Omental fat pad (tissue), 4 donors: ENCODE data around the gene SLC2A1. TPM values are rescaled to one million over a fixed set of nuclear protein-coding genes. Genes with fewer than 3 reads are reported as not detected.

ENCODE experiments used
- ATAC-seq: fragments of 150-250 bp; one replicate; pipeline ENCODE4 v1.9.1; 2016; ENCODE audit warnings: mild to moderate bottlenecking, moderate library complexity; ENCODE audit not compliant: low FRiP score
- DNase-seq: peaks from one replicate; pipeline ENCODE4 v3.0.0-alpha.2; 2019; ENCODE audit warnings: low spot score
- total RNA-seq, 4 donors: library from RNA; depleted of rRNA; stranded (reverse); fragments of >200 nt; gene quantifications; one replicate each; pipeline ENCODE4 v1.1.0, GENCODE V29; 2016
- TF ChIP-seq, protein P1 (sequence below), 3 donors: fragments of 450-650 bp; IDR thresholded peaks; one replicate each; pipeline ENCODE4 v1.5.1; 2016 to 2017; ENCODE audit warnings: antibody characterized with exemption in 3 of 3, mild to moderate bottlenecking in 3 of 3, moderate library complexity in 2 of 3

The SLC2A1 gene
- total RNA-seq, 4 donors from 2014 or later = 13.4 to 71.5 (median 48.0) TPM

DNA sequence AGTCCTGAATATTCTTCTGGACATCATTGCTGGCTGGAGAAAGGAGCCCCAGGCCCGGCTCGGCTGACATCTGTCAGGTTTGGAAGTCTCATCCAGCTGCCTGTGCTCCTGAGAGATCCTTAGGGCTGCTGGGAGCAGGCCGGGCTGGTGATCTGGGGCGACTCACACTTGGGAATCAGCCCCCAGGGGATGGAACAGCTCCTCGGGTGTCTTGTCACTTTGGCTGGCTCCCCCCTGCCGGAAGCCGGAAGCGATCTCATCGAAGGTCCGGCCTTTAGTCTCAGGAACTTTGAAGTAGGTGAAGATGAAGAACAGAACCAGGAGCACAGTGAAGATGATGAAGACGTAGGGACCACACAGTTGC is 31.8 kb downstream of the SLC2A1 start:
- ATAC-seq (no peak), DNase-seq (no peak)
- TF ChIP-seq, protein P1, sequence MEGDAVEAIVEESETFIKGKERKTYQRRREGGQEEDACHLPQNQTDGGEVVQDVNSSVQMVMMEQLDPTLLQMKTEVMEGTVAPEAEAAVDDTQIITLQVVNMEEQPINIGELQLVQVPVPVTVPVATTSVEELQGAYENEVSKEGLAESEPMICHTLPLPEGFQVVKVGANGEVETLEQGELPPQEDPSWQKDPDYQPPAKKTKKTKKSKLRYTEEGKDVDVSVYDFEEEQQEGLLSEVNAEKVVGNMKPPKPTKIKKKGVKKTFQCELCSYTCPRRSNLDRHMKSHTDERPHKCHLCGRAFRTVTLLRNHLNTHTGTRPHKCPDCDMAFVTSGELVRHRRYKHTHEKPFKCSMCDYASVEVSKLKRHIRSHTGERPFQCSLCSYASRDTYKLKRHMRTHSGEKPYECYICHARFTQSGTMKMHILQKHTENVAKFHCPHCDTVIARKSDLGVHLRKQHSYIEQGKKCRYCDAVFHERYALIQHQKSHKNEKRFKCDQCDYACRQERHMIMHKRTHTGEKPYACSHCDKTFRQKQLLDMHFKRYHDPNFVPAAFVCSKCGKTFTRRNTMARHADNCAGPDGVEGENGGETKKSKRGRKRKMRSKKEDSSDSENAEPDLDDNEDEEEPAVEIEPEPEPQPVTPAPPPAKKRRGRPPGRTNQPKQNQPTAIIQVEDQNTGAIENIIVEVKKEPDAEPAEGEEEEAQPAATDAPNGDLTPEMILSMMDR (IDR thresholded peaks at IDR 0.05) = no peak

DNA sequence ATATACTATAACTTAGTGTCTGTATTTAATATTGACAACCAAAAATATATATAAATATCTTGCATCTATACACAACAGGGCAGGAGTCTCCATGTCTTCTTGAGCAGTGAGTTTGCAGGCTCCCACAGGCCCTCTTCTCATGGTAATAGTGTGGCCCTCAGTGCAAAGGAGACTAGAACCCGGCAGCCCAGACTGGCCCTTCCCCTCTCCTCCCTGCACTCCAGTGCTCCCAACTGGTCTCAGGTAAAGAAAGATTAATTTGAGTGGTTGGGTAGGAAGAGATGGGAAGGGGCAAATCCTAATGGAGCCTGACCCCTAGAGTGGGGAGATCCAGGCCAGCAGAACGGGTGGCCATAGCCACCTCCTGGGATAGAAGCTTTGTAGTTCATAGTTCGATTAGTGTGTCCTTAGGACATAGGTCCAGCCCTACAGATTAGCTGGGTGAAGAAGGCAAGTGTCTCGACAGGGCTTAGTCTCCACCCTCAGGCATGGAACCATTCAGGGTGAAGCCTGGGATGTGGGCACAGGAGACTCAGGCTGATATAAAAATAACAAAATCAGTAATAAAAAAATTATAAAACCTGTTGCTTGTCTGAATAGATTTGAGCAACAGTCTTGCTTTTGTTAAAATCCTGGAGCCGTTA is 32.3 kb downstream of the SLC2A1 start:
- DNase-seq (no peak), ATAC-seq (no peak)
- TF ChIP-seq, protein P1 (IDR thresholded peaks at IDR 0.05) = no peak

DNA sequence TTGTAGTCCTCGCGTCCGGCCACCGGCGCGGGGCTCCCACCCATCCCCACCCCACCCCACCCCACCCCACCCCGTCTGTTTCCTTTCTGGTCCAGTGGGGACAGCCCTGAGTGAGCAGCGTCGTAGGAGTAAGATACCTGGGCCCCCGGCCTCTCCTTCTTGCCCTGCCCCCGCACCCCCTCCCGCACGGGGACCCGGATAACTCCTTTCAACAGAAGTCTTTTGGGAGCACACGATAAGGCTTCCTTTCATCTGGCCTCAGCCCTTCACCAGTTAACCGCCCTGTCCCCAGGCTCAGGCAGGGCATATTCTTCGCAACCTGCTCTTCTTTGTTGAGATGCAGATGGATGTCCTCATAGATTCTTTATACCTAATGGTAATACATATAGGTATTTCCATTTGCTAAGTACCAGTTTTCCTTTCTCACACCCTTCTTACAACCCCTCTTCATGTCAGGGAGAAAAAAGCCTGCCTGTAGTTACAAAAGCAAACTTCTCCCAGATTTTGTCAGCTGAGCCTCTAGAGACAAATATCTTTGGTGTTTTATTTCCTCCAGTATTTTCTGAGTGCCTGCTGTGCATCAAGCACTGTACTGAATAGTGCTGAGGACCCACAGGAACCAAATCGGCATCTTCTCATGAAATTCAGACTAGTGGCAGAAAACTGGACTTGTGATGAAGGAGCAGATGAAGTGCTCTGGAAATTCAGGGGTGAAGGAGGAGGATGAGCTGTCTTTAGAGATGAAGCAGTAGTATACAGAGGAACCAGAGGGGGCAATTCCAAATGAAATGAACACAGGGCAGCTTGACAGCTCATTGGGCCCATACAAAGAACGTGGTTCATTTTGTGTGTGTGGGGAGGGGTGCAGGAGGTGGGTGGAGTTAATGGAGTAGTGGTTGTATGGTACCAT is 33.6 kb downstream of the SLC2A1 start:
- TF ChIP-seq, protein P1 (IDR thresholded peaks at IDR 0.05) = no peak
- DNase-seq (no peak), ATAC-seq (no peak)

DNA sequence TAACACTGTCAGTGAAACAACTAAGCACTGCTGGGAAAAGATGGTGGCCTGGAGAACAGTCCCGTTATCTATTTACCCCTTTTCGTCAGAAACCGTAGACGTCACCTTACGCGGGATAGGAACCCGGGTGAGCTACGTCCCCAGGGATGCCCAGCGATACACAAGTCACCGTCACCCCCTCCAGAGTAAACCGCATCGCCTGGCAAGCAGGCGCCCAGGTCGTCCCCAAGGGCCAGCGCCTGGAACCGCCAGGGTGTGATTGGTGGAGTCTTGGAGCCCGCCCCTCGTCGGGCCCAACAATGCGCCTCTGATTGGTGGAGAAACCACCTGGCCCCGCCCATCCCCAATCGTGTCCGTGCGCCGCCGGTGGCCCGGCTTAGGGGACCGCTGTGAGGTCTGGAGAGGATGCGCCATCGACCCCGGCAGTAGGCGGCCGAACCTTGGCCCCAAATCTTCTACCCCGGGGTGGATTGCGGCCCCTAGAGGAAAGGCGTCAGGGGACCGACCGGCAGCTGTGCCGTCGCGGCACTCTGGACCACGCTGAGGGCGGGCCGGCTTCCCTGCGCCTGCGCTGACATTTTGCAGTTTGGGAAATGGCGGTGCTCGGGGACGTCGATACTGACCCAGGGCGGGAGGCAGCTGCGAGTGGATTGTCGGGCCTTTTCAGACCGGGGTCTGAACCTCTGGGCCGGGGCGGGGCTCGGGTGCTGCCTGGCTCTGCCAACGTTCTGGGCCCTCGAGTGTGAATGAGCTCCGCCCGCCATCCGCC is 34.4 kb downstream of the SLC2A1 start:
- peak; percentile 95 for ATAC-seq
- peak; percentile 83 for DNase-seq
- TF ChIP-seq, protein P1 (IDR thresholded peaks at IDR 0.05) = no peak

DNA sequence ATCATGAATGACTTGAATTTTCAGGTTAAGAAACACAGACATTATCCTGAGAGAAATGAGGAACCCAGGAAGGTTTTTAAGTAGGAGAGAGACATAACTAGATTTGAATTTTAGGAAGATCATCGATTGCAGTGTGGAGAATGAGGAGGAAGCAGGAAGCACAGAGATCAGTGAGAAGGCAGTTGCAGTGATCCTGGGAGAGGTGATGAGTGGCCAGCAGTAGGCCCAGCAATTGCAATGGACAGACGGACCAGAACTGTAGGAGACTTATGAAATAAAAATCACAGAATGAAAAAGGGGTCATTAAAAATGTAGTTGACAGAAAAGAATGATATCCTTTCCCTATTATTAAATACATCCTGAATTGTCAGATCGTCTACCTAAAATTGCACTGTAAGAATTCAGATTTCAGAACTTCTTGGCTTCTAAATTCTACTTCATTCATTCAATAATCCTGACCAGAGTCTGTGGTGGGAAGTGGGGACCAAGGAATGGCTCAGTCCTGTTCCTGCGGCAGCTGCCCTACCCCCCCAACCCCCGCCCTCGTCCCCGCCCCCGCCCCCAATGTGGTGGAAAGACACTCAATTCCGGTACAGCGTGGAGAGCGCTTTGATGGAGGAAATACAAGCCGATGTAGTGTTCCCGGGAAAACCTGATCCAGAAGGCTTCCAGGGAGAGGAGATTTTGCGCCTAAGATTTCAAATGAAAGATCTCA is 35.1 kb downstream of the SLC2A1 start:
- ATAC-seq (no peak), DNase-seq (no peak)
- TF ChIP-seq, protein P1 (IDR thresholded peaks at IDR 0.05) = no peak

DNA sequence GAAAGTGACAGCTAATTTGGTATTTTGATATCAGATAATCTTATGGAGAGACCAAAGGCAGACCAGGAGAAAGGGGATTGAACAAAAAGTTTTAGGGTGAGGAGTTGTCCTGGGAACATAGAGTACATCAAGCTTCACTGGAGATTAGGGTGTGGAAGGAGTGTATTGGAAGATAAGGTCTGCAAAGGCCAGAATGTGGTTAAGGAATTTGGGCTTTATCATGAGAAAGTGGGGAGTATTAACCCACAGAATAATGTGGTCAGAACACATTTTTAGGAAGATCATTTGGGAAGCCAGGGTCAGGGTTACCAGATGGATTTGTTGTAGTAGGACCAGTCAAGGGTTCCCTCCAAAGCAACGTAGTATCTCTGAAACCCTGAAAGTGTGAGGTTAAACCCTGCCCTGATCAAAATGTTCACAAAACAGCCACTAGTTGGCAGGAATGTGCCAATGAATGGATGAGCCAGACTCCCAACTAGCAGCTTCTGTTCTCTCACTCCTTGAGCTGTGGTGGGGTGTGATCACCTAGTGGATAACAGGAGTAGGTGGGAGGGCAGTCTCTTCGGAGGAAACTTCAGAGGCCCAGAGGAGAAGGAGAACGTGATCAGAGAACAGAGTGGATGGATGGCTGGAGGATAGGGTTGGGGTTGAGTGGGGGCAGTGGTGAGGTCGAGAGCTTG is 35.8 kb downstream of the SLC2A1 start:
- ATAC-seq (peak; percentile 57), DNase-seq (no peak)
- TF ChIP-seq, protein P1 (IDR thresholded peaks at IDR 0.05) = no peak
